Amniotic stem cell (primary cell): ENCODE measurements around the gene CDK2AP2.
"Not testable (repeated sequence)": the region's sequence is repeated elsewhere in the genome, so short reads cannot be mapped to it uniquely, and the experiment has no call there.

Source experiments
- DNase-seq: peaks from one replicate; lab custom pipeline; 2025; lab: John Stamatoyannopoulos, UW

The CDK2AP2 gene

DNA sequence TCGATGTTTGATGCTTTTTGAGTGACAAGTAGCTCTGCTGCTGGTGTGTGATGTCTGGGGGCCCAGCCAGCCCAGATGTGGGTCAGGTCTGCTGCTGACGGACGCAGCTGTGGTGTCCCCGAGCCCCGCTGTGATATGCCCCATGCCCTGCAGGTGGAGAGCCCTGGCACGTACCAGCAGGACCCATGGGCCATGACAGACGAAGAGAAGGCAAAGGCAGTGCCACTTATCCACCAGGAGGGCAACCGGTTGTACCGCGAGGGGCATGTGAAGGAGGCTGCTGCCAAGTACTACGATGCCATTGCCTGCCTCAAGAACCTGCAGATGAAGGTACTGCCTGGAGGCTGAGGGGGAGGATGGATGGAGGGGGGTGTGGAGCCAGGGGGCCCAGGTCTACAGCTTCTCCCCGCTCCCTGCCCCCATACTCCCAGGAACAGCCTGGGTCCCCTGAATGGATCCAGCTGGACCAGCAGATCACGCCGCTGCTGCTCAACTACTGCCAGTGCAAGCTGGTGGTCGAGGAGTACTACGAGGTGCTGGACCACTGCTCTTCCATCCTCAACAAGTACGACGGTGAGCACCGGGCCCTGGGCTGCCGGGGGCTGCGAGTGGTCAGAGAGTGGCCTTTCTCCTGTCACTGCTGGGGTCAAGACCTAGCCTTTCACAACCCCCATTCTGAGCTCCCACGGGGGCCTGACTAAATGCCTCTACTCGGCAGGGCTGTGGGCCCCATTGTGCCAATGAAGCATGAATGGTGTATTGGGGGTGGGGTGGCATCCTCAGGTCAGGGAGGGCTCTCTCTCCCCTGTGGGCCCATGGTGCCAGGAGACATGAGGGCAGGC is 17.9 kb downstream of the CDK2AP2 start:
- no peak for DNase-seq

GRCh38 chr11:67489203-67489884 is 18.6 kb downstream of the CDK2AP2 start:
- DNase-seq: no peak

- no peak for DNase-seq
Observed at GRCh38 chr11:67486481-67487195, 21.3 kb downstream of the CDK2AP2 start.

DNA sequence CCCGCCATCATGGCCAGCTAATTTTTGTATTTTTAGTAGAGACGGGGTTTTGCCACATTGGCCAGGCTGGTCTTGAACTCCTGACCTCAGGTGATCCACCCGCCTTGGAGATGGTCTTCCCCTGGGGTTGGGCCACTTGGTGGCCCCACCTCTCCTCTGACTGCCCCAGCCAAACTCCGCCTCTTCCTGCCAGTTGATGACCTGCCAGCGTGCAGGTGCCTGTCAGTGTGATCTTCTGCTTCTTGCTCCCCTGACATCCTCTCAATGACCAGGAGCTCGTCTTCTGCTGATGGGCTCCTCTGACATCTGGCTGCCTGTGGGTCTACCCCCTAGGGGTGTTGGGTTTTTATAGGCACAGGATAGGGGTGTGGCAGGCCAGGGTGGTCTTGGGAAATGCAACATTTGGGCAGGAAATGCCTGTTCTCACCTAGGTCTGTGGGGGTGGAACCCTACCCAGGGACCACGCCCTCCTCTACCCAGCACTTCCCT is 22.0 kb downstream of the CDK2AP2 start:
- not testable (repeated sequence) for DNase-seq

- DNase-seq: no peak
Observed at GRCh38 chr11:67484847-67485311, 23.1 kb downstream of the CDK2AP2 start.

DNA sequence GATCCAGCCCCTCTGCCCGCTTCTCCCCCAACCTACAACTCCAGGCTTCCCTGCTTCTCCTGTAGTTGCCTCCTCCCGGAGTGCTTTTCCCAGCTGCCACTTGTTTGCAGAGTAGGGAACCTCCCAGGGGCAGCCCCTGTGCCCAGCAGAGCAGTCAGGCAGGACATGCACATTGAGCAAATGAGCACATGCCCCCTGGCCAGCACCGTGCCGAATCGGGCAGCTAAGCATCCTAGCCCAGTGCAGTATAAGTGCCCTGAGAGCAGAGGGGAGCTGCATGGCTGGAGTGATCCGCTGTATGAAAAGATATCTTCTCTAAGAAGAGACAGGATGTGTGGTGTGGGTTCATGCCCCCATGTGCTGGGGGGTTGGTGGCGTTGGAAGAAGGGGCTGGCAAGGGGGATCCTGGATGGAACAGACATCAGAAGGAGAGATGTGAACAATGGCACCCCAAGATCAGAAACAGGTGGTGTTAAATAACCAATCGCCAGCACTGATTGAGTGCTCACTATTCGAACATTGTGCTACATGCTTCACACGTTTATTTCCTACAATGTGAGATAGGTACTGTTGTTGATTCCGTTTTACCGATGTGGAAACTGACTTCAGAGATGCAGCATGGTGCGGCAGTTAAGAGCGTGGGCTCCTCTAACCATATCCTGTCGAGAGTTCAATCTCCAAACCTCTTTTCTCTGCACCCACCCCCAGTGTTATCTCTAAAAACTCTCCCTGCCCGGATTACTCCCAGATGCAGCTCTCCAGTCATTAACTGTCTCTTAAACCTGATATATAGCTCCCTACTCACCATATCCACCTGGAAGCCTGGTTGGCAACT is 23.9 kb downstream of the CDK2AP2 start:
- no peak for DNase-seq

- DNase-seq: peak; percentile 96
Observed at GRCh38 chr11:67482827-67483798, 24.8 kb downstream of the CDK2AP2 start, which contains the start of gene AIP. AIP (plus strand) TSS chr11:67483026; CDS start chr11:67483159, 133 bp downstream.

- DNase-seq: no peak
Observed at GRCh38 chr11:67482275-67482826, 25.6 kb downstream of the CDK2AP2 start.

GRCh38 chr11:67477344-67478050 is 30.5 kb downstream of the CDK2AP2 start:
- not testable (repeated sequence) for DNase-seq

- not testable (repeated sequence) for DNase-seq
Observed at GRCh38 chr11:67476692-67477091, 31.3 kb downstream of the CDK2AP2 start.

- no peak for DNase-seq
Observed at GRCh38 chr11:67472882-67473281, 35.1 kb downstream of the CDK2AP2 start.

GRCh38 chr11:67470337-67471002 is 37.5 kb downstream of the CDK2AP2 start:
- DNase-seq: no peak

DNA sequence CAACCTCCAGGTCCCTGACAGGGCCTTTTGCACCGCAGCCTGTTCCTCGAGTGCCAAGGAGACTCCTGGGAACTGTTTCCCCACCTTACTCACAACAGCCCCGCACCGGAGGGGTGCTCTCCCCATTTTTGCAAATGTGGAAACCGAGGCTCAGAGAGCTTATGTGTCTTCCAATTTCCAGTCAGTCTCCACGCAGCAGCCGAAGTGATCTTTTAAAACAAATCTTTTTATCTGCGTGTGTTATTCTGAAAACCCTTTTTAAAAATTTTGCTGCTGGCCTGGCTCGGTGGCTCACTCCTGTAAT is 38.5 kb downstream of the CDK2AP2 start:
- DNase-seq: no peak

GRCh38 chr11:67468759-67469507 is 39.0 kb downstream of the CDK2AP2 start, which contains the start of gene TMEM134:
TMEM134 (minus strand) TSS chr11:67469251; CDS start chr11:67469192, 59 bp downstream.
- peak; percentile 87 for DNase-seq

- no peak for DNase-seq
Observed at GRCh38 chr11:67468456-67468758, 39.6 kb downstream of the CDK2AP2 start.

DNA sequence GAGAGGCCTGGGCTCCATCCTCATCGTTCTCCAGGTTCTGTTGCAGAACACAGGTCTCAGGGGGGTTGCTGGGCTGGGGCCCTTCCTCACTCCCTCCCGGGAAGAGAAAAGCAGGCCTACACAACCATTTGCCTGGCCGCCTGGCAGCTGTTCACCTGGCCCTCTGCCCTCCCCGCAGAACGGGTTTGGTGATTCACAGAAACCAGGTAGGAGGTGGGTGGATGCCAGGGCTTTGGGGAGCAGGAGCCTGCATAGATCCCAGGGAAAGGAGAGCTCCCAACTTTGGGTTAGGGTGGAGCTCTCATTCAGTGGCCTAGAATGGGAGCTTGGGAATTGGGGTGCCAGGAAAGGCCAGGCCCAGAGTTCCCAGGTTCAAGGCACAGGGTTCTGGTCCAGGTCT is 39.9 kb downstream of the CDK2AP2 start:
- no peak for DNase-seq

GRCh38 chr11:67466962-67467771 is 40.8 kb downstream of the CDK2AP2 start:
- no peak for DNase-seq
